Adrenal gland (tissue), 12 donors: ENCODE measurements around the gene ADARB2. TPM values are rescaled to one million over a fixed set of nuclear protein-coding genes. Genes with fewer than 3 reads are reported as not detected.

Experiments used
- DNase-seq, 7 donors: peaks; one replicate each; pipeline ENCODE4 v3.0.0-alpha.2; 2019 to 2020
- H3K27ac ChIP-seq, 5 donors: fragments of 200-600 bp; sonication (generic) in 4 of 5; 1 replicate in 3 of 5; 2 replicates in 2 of 5; pipeline versions ENCODE4 v1.5.1 to v1.8.0; 2016 to 2020; ENCODE audit warnings: mild to moderate bottlenecking in 1 of 5
- H3K27me3 ChIP-seq: fragments of 200-600 bp; 2 replicates; pipeline ENCODE4 v1.8.0; 2021
- H3K36me3 ChIP-seq, 2 donors: fragments of 200-600 bp; replicated peaks in 1 of 2; 1 replicate in 1 of 2; 2 replicates in 1 of 2; pipeline versions ENCODE4 v1.5.1 to v1.8.0; 2018 to 2022
- H3K4me1 ChIP-seq, 2 donors: fragments of 200-600 bp; replicated peaks in 1 of 2; 1 replicate in 1 of 2; 2 replicates in 1 of 2; pipeline versions ENCODE4 v1.5.1 to v1.8.0; 2018 to 2021
- H3K4me3 ChIP-seq, 4 donors: fragments of 200-600 bp; sonication (generic) in 3 of 4; one replicate each; pipeline ENCODE4 v1.5.1; 2016 to 2018
- H3K9me3 ChIP-seq, 3 donors: fragments of 200-600 bp; sonication (generic) in 1 of 3; replicated peaks in 1 of 3; 1 replicate in 2 of 3; 2 replicates in 1 of 3; pipeline versions ENCODE4 v1.5.1 to v1.8.0; 2016 to 2021
- POLR2A ChIP-seq, 2 donors: fragments of 450-650 bp; IDR thresholded peaks; one replicate each; pipeline ENCODE4 v1.6.1; 2017; ENCODE audit warnings: antibody characterized with exemption in 2 of 2, mild to moderate bottlenecking in 2 of 2, moderate library complexity in 1 of 2
- WGBS, 4 donors: extraction: QIAGEN DNeasy Blood & Tissue Kit in 2 of 4; methylation state at CpG; one replicate each; pipeline versions ENCODE4 v1.1.5 to v1.1.7; 2013 to 2017; 5-methylcytosine and 5-hydroxymethylcytosine counted together
- intact Hi-C, 2 donors: fragments of 100-400 bp; cut with DNase I; formaldehyde crosslinking; loops; one replicate each; pipeline versions ENCODE4 v1.14.1 to v1.15.0; 2022 to 2023
- polyA plus RNA-seq, 3 donors: library from polyadenylated mRNA; stranded (reverse); fragments of 200-250 nt in 2 of 3; fragments of 350-450 nt in 1 of 3; fragmentation: Illumina TruSeq in 1 of 3; extraction: RNeasy Lipid Tissue Mini Kit (QIAGEN cat#74804) in 1 of 3; gene quantifications; one replicate each; pipeline ENCODE4 v1.2.3, GENCODE V29; 2013 to 2014
- total RNA-seq, 9 donors: library from RNA; depleted of rRNA in 4 of 9; stranded (reverse); fragments of >200 nt in 4 of 9; fragments of 120-200 nt in 1 of 9; fragmentation: NEBNext Ultra II Directional in 1 of 9; extraction: Animal tissue kit (Norgen Biotek cat#: 25700) in 1 of 9; gene quantifications; one replicate each; pipeline versions ENCODE4 v1.1.0 to v1.2.4, GENCODE V29; 2013 to 2023
- TF ChIP-seq, protein P1 (sequence below), 6 experiments: fragments of 450-650 bp in 4 of 6; fragments of 200-600 bp in 2 of 6; sonication (generic) in 1 of 6; IDR thresholded peaks; 1 replicate in 5 of 6; 2 replicates in 1 of 6; pipeline versions ENCODE4 v1.5.1 to v1.8.0; 2016 to 2021; ENCODE audit warnings: antibody characterized with exemption in 6 of 6, mild to moderate bottlenecking in 2 of 6, moderate library complexity in 1 of 6
- donor health status: healthy with polysubstance abuse.
- donor health status: Bipolar disorder and iron deficiency.
- donor health status: DM: yes; HTN: yes; CAD: no.
- donor health status: DM: no; HTN: no; CAD: no.
- donor health status: DM: no; HTN: no; CAD: no.
- donor health status: DM: yes; HTN: yes; CAD: no.

Gene ADARB2
- total and polyA plus RNA-seq, 12 donors, result 0.14 to 3.1 (median 0.91) TPM

- 56 to 75% (median 71%) methylated on average over 2 of the region's 2 CpGs for WGBS, 4 donors
- Histone ChIP-seq H3K36me3 (peaks cover 0 to 23% of the 10 kb centered on the region in 2 donors), H3K4me3 (no peak overlapping the region), H3K9me3 (peaks cover 0 to 5% (median 0%) of the 10 kb centered on the region in 3 donors), H3K27ac (no peak overlapping the region), H3K4me1 (no peaks in the 10 kb centered on the region), H3K27me3 (no peaks in the 10 kb centered on the region)
- intact Hi-C loops, result no loop called here
- no peak for DNase-seq
- TF ChIP-seq POLR2A (IDR thresholded peaks at IDR 0.05), result no peak
- TF ChIP-seq, protein P1, sequence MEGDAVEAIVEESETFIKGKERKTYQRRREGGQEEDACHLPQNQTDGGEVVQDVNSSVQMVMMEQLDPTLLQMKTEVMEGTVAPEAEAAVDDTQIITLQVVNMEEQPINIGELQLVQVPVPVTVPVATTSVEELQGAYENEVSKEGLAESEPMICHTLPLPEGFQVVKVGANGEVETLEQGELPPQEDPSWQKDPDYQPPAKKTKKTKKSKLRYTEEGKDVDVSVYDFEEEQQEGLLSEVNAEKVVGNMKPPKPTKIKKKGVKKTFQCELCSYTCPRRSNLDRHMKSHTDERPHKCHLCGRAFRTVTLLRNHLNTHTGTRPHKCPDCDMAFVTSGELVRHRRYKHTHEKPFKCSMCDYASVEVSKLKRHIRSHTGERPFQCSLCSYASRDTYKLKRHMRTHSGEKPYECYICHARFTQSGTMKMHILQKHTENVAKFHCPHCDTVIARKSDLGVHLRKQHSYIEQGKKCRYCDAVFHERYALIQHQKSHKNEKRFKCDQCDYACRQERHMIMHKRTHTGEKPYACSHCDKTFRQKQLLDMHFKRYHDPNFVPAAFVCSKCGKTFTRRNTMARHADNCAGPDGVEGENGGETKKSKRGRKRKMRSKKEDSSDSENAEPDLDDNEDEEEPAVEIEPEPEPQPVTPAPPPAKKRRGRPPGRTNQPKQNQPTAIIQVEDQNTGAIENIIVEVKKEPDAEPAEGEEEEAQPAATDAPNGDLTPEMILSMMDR (IDR thresholded peaks at IDR 0.05), result no peak
Observed at GRCh38 chr10:1134156-1134555, 603.2 kb downstream of the ADARB2 start.

GRCh38 chr10:1133495-1134045, 603.8 kb downstream of the ADARB2 start:
- Histone ChIP-seq H3K4me3 (no peak overlapping the region), H3K9me3 (peaks cover 0 to 3% (median 0%) of the 10 kb centered on the region in 3 donors), H3K27me3 (no peaks in the 10 kb centered on the region), H3K36me3 (peaks cover 0 to 29% of the 10 kb centered on the region in 2 donors), H3K4me1 (no peaks in the 10 kb centered on the region), H3K27ac (no peak overlapping the region)
- intact Hi-C loops, result no loop called here
- no peak for TF ChIP-seq POLR2A (IDR thresholded peaks at IDR 0.05)
- TF ChIP-seq, protein P1 (IDR thresholded peaks at IDR 0.05), result no peak
- WGBS, 4 donors, result 94 to 100% (median 98%) methylated on average over 3 of the region's 3 CpGs
- no peak for DNase-seq

- no peaks in the 10 kb centered on the region for H3K27me3 ChIP-seq
- DNase-seq, result no peak
- peaks cover 0 to 30% of the 10 kb centered on the region in 2 donors for H3K36me3 ChIP-seq
- H3K4me1 ChIP-seq, result no peaks in the 10 kb centered on the region
- TF ChIP-seq POLR2A (IDR thresholded peaks at IDR 0.05), result no peak
- TF ChIP-seq, protein P1 (IDR thresholded peaks at IDR 0.05), result no peak
- H3K4me3 ChIP-seq, result no peak overlapping the region
- H3K27ac ChIP-seq, result no peak overlapping the region
- intact Hi-C loops, result no loop called here
- H3K9me3 ChIP-seq, result no peaks in the 10 kb centered on the region
- 82 to 89% (median 84%) methylated on average over 9 to 10 of the region's 10 CpGs for WGBS, 4 donors
Observed at GRCh38 chr10:1132584-1132983, 604.7 kb downstream of the ADARB2 start.

GRCh38 chr10:1130995-1131790, 606.1 kb downstream of the ADARB2 start:
- no peaks in the 10 kb centered on the region for H3K9me3 ChIP-seq
- peaks cover 0 to 35% of the 10 kb centered on the region in 2 donors for H3K36me3 ChIP-seq
- no peak for DNase-seq
- no peaks in the 10 kb centered on the region for H3K4me1 ChIP-seq
- no peak for TF ChIP-seq POLR2A (IDR thresholded peaks at IDR 0.05)
- TF ChIP-seq, protein P1 (IDR thresholded peaks at IDR 0.05), result no peak
- 91 to 97% (median 94%) methylated on average over 9 to 12 of the region's 12 CpGs for WGBS, 4 donors
- no peaks in the 10 kb centered on the region for H3K27me3 ChIP-seq
- H3K4me3 ChIP-seq, result no peak overlapping the region
- intact Hi-C loops, result no loop called here
- no peak overlapping the region for H3K27ac ChIP-seq
